ENCODE measurements around the gene CAMTA1. TPM values are rescaled to one million over a fixed set of nuclear protein-coding genes. Genes with fewer than 3 reads are reported as not detected.

Gene CAMTA1
- total RNA-seq, 2 donors from 2014 or later: 109 to 128 TPM

- ATAC-seq: no peak
- intact Hi-C loops (cut with DNase I): no loop called here
- DNase-seq: no peak
These were observed 823.5 kb downstream of the CAMTA1 start for GRCh38 chr1:7608628-7609305.

- ATAC-seq: no peak
- no peak for DNase-seq
- intact Hi-C loops (cut with DNase I): no loop called here
These were observed 824.2 kb downstream of the CAMTA1 start for GRCh38 chr1:7609311-7609994.

- intact Hi-C loops (cut with DNase I): no loop called here
- DNase-seq (no peak), ATAC-seq (no peak)
These were observed 825.0 kb downstream of the CAMTA1 start for GRCh38 chr1:7610106-7610731.

- intact Hi-C loops (cut with DNase I): no loop called here
- no peak for ATAC-seq
- DNase-seq: no peak
These were observed 825.7 kb downstream of the CAMTA1 start for GRCh38 chr1:7610936-7611335.

GRCh38 chr1:7611421-7612010 lies 826.3 kb downstream of the CAMTA1 start:
- ATAC-seq: no peak
- DNase-seq: no peak
- intact Hi-C loops (cut with DNase I): no loop called here

- DNase-seq (peak; percentile 45), ATAC-seq (peak; percentile 44 to 67)
- intact Hi-C loops (cut with DNase I): no loop called here
These were observed 828.0 kb downstream of the CAMTA1 start for GRCh38 chr1:7613106-7613850.

- no peak for DNase-seq
- no peak for ATAC-seq
- intact Hi-C loops (cut with DNase I): no loop called here
These were observed 828.6 kb downstream of the CAMTA1 start for GRCh38 chr1:7613851-7614205.

- DNase-seq: no peak
- intact Hi-C loops (cut with DNase I): no loop called here
These were observed 829.4 kb downstream of the CAMTA1 start for GRCh38 chr1:7614576-7615074.

GRCh38 chr1:7615138-7615537 lies 829.9 kb downstream of the CAMTA1 start:
- DNase-seq (no peak), ATAC-seq (no peak)
- intact Hi-C loops (cut with DNase I): no loop called here

More at GRCh38 chr1:7614576-7615074, 829.4 kb downstream of the CAMTA1 start:
- ATAC-seq: peak in 1 of 2 donors; percentile 17

GRCh38 chr1:7616076-7616832 lies 831.0 kb downstream of the CAMTA1 start:
- intact Hi-C loops (cut with DNase I): no loop called here
- DNase-seq: peak; percentile 54
- peak; percentile 57 to 60 for ATAC-seq

- intact Hi-C loops (cut with DNase I): no loop called here
- DNase-seq (peak; percentile 54), ATAC-seq (peak; percentile 62 to 69)
These were observed 831.7 kb downstream of the CAMTA1 start for GRCh38 chr1:7616953-7617352.

- DNase-seq: no peak
- intact Hi-C loops (cut with DNase I): no loop called here
- ATAC-seq: peak in 1 of 2 donors; percentile 44
These were observed 832.6 kb downstream of the CAMTA1 start for GRCh38 chr1:7617826-7618225.

- DNase-seq (no peak), ATAC-seq (no peak)
- intact Hi-C loops (cut with DNase I): no loop called here
These were observed 834.9 kb downstream of the CAMTA1 start for GRCh38 chr1:7620196-7620595.

- intact Hi-C loops (cut with DNase I): no loop called here
- DNase-seq: peak; percentile 52
- peak; percentile 28 to 33 for ATAC-seq
These were observed 836.3 kb downstream of the CAMTA1 start for GRCh38 chr1:7621334-7622219.

- ATAC-seq (no peak), DNase-seq (no peak)
- intact Hi-C loops (cut with DNase I): no loop called here
These were observed 838.6 kb downstream of the CAMTA1 start for GRCh38 chr1:7623842-7624241.

GRCh38 chr1:7624791-7625355 lies 839.6 kb downstream of the CAMTA1 start:
- no peak for DNase-seq
- intact Hi-C loops (cut with DNase I): no loop called here
- ATAC-seq: no peak

- DNase-seq: no peak
- intact Hi-C loops (cut with DNase I): no loop called here
- no peak for ATAC-seq
These were observed 840.1 kb downstream of the CAMTA1 start for GRCh38 chr1:7625401-7625800.
